Endothelial cell of umbilical vein (primary cell): ENCODE measurements around the gene GOLGA8S.
"Not testable (repeated sequence)": the region's sequence is repeated elsewhere in the genome, so short reads cannot be mapped to it uniquely, and the experiment has no call there.

Experiments
- CTCF ChIP-seq, 2 donors: IDR thresholded peaks; 1 replicate in 1 of 2; 2 replicates in 1 of 2; pipeline ENCODE4 v1.5.1; 2011; ENCODE audit warnings: low read length in 2 of 2, mild to moderate bottlenecking in 2 of 2, moderate library complexity in 2 of 2, control low read depth in 1 of 2, inconsistent platforms in 1 of 2, low read depth in 1 of 2; ENCODE audit not compliant: insufficient read depth in 1 of 2; ENCODE audit errors: extremely low read depth in 1 of 2
- EZH2 ChIP-seq: IDR thresholded peaks from 2 replicates; pipeline ENCODE4 v1.6.1; 2012; ENCODE audit warnings: borderline replicate concordance, low read depth, mild to moderate bottlenecking, moderate library complexity, low read length, inconsistent platforms; ENCODE audit not compliant: severe bottlenecking
- MAX ChIP-seq: IDR thresholded peaks from 2 replicates; pipeline ENCODE4 v1.6.1; 2011; ENCODE audit not compliant: insufficient read depth, insufficient read length
- POLR2A ChIP-seq: IDR thresholded peaks from 2 replicates; pipeline ENCODE4 v1.6.1; 2012; ENCODE audit warnings: low read depth, mild to moderate bottlenecking, control low read depth, low read length

DNA sequence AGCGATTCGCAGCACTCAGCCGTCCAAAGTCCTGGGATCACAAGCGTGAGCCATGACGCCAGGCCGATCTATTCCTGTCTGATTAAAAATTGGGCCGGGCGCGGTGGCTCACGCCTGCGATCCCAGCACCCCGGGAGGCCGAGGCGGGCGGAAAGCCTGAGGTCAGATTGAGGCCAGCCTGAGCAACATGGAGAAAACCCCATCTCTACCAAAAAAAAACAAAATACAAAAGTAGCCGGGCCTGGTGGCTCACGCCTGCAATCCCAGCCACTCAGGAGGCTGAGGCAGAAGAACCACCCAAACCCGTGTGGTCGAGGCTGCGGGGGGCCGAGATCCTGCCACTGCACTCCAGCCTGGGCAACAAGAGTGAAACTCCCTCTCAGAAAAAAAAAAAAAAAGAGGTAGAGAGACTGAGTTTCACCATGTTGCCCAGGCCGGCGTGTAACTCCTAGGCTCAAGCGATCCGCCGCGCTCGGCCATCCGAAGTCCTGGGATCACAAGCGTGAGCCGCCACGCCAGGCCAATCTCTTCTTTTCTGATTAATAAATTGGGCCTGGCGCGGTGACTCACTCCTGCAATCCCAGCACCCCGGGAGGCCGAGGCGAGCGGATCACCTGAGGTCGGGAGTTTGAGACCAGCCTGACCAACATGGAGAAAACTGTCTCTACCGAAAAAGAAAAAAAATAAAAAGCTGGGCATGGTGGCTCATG is 18.5 kb downstream of the GOLGA8S start:
- not testable (repeated sequence) for TF ChIP-seq MAX; CTCF (IDR thresholded peaks at IDR 0.05; ENCODE audit: extremely low read depth in 1 of 2, insufficient read depth in 1 of 2, low read depth in 1 of 2, low read length in 2 of 2); POLR2A; EZH2
